ENCODE data around the gene P2RY6.

- TF ChIP-seq CTCF (IDR thresholded peaks at IDR 0.05) (no peak), POLR2A (IDR thresholded peaks at IDR 0.05) (no peak), POLR2AphosphoS5 (IDR thresholded peaks at IDR 0.05) (no peak), EP300 (IDR thresholded peaks at IDR 0.05) (no peak)
Measured at GRCh38 chr11:73233211-73233610, 38.9 kb upstream of the P2RY6 start.

Data from stomach (tissue), 4 donors.